Gastroesophageal sphincter (tissue), 4 donors: ENCODE measurements around the gene MRPL51. TPM values are rescaled to one million over a fixed set of nuclear protein-coding genes. Genes with fewer than 3 reads are reported as not detected.

ENCODE experiments used
- ATAC-seq: fragments of 150-250 bp; one replicate; pipeline ENCODE4 v1.9.1; 2016; ENCODE audit warnings: mild to moderate bottlenecking, moderate library complexity
- H3K27ac ChIP-seq, 4 donors: fragments of 200-600 bp; sonication (generic) in 3 of 4; 1 replicate in 3 of 4; 2 replicates in 1 of 4; pipeline ENCODE4 v1.5.1; 2016 to 2019
- H3K27me3 ChIP-seq: fragments of 200-600 bp; sonication (generic); one replicate; pipeline ENCODE4 v1.5.1; 2019
- H3K36me3 ChIP-seq, 2 donors: fragments of 200-600 bp; sonication (generic); one replicate each; pipeline ENCODE4 v1.5.1; 2019; ENCODE audit warnings: control low read depth in 1 of 2
- H3K4me1 ChIP-seq, 3 donors: fragments of 200-600 bp; sonication (generic); 1 replicate in 2 of 3; 2 replicates in 1 of 3; pipeline ENCODE4 v1.5.1; 2016 to 2019; ENCODE audit warnings: control low read depth in 2 of 3
- H3K4me3 ChIP-seq, 2 donors: fragments of 200-600 bp; sonication (generic); one replicate each; pipeline ENCODE4 v1.5.1; 2019; ENCODE audit warnings: mild to moderate bottlenecking in 1 of 2, moderate library complexity in 1 of 2
- H3K9me3 ChIP-seq, 3 donors: fragments of 200-600 bp; sonication (generic); one replicate each; pipeline ENCODE4 v1.5.1; 2017 to 2019; ENCODE audit warnings: control low read depth in 2 of 3
- EP300 ChIP-seq: sonication (generic); formaldehyde crosslinking; IDR thresholded peaks from one replicate; pipeline ENCODE4 v1.6.1; 2017; ENCODE audit warnings: antibody characterized with exemption, mild to moderate bottlenecking
- POLR2A ChIP-seq, 2 donors: fragments of 450-650 bp; IDR thresholded peaks; one replicate each; pipeline ENCODE4 v1.6.1; 2017; ENCODE audit warnings: antibody characterized with exemption in 2 of 2, mild to moderate bottlenecking in 2 of 2, moderate library complexity in 1 of 2
- POLR2AphosphoS5 ChIP-seq: sonication (generic); formaldehyde crosslinking; IDR thresholded peaks from one replicate; pipeline ENCODE4 v1.6.1; 2017; ENCODE audit warnings: antibody characterized with exemption
- WGBS, 2 donors: methylation state at CpG; one replicate each; pipeline ENCODE4 v1.1.5; 2018; ENCODE audit warnings: low coverage in 1 of 2; 5-methylcytosine and 5-hydroxymethylcytosine counted together
- total RNA-seq, 4 donors: library from RNA; depleted of rRNA; stranded (reverse); fragments of >200 nt; gene quantifications; one replicate each; pipeline ENCODE4 v1.1.0, GENCODE V29; 2016
- TF ChIP-seq, protein P1 (sequence below), 4 experiments: fragments of 200-600 bp in 2 of 4; fragments of 450-650 bp in 2 of 4; sonication (generic) in 1 of 4; IDR thresholded peaks; one replicate each; pipeline ENCODE4 v1.5.1; 2017 to 2019; ENCODE audit warnings: antibody characterized with exemption in 4 of 4, mild to moderate bottlenecking in 2 of 4, moderate library complexity in 2 of 4

MRPL51 gene
- total RNA-seq, 4 donors from 2014 or later: 51.0 to 99.3 (median 66.0) TPM

DNA sequence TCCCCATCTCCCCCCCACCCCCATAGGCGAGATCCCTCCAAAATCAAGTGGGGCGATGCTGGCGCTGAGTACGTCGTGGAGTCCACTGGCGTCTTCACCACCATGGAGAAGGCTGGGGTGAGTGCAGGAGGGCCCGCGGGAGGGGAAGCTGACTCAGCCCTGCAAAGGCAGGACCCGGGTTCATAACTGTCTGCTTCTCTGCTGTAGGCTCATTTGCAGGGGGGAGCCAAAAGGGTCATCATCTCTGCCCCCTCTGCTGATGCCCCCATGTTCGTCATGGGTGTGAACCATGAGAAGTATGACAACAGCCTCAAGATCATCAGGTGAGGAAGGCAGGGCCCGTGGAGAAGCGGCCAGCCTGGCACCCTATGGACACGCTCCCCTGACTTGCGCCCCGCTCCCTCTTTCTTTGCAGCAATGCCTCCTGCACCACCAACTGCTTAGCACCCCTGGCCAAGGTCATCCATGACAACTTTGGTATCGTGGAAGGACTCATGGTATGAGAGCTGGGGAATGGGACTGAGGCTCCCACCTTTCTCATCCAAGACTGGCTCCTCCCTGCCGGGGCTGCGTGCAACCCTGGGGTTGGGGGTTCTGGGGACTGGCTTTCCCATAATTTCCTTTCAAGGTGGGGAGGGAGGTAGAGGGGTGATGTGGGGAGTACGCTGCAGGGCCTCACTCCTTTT lies 44.0 kb upstream of the MRPL51 start:
- Histone ChIP-seq H3K27ac (peak overlapping the region; percentile 8 to 99 (median 96)), H3K4me3 (no peak overlapping the region), H3K36me3 (peaks cover 0 to 49% of the 10 kb centered on the region in 2 donors), H3K9me3 (no peaks in the 10 kb centered on the region), H3K27me3 (no peaks in the 10 kb centered on the region), H3K4me1 (peaks cover 0 to 88% (median 46%) of the 10 kb centered on the region in 3 donors)
- peak; percentile 5 for TF ChIP-seq POLR2AphosphoS5
- TF ChIP-seq, protein P1, sequence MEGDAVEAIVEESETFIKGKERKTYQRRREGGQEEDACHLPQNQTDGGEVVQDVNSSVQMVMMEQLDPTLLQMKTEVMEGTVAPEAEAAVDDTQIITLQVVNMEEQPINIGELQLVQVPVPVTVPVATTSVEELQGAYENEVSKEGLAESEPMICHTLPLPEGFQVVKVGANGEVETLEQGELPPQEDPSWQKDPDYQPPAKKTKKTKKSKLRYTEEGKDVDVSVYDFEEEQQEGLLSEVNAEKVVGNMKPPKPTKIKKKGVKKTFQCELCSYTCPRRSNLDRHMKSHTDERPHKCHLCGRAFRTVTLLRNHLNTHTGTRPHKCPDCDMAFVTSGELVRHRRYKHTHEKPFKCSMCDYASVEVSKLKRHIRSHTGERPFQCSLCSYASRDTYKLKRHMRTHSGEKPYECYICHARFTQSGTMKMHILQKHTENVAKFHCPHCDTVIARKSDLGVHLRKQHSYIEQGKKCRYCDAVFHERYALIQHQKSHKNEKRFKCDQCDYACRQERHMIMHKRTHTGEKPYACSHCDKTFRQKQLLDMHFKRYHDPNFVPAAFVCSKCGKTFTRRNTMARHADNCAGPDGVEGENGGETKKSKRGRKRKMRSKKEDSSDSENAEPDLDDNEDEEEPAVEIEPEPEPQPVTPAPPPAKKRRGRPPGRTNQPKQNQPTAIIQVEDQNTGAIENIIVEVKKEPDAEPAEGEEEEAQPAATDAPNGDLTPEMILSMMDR (IDR thresholded peaks at IDR 0.05): no peak
- no peak for ATAC-seq
- WGBS, 2 donors: 0% methylated on average over 1 of the region's 19 CpGs; no CpG with 5 or more reads in 1 of the 2 donors

- no peak for TF ChIP-seq POLR2A (IDR thresholded peaks at IDR 0.05)
- TF ChIP-seq EP300: no peak
- TF ChIP-seq, protein P1 (IDR thresholded peaks at IDR 0.05): no peak
- no peak for TF ChIP-seq POLR2AphosphoS5
- Histone ChIP-seq H3K27ac (peak overlapping the region; percentile 90 to 99 (median 96)), H3K4me1 (peaks cover 0 to 85% (median 44%) of the 10 kb centered on the region in 3 donors), H3K4me3 (peak overlapping the region; percentile 87 to 100), H3K36me3 (peaks cover 0 to 46% of the 10 kb centered on the region in 2 donors), H3K9me3 (no peaks in the 10 kb centered on the region), H3K27me3 (no peaks in the 10 kb centered on the region)
- WGBS, 2 donors: 25 to 37% methylated on average over 2 to 5 of the region's 10 CpGs
- ATAC-seq: no peak
These were observed 43.1 kb upstream of the MRPL51 start for GRCh38 chr12:6535960-6536847.

- Histone ChIP-seq H3K4me3 (peak overlapping the region; percentile 87 to 100), H3K27ac (peak overlapping the region; percentile 90 to 99 (median 96)), H3K36me3 (peaks cover 0 to 51% of the 10 kb centered on the region in 2 donors), H3K9me3 (no peaks in the 10 kb centered on the region), H3K27me3 (no peaks in the 10 kb centered on the region), H3K4me1 (peaks cover 0 to 79% (median 39%) of the 10 kb centered on the region in 3 donors)
- WGBS, 2 donors: no CpG with 5 or more reads among the region's 6 CpGs
- ATAC-seq: no peak
- TF ChIP-seq EP300 (no peak), POLR2A (IDR thresholded peaks at IDR 0.05) (no peak)
- TF ChIP-seq, protein P1 (IDR thresholded peaks at IDR 0.05): no peak
These were observed 42.6 kb upstream of the MRPL51 start for GRCh38 chr12:6535697-6535946.

GRCh38 chr12:6534945-6535696 lies 42.1 kb upstream of the MRPL51 start:
- peak; percentile 91 for TF ChIP-seq POLR2AphosphoS5
- peak; percentile 13 to 44 for TF ChIP-seq POLR2A (IDR thresholded peaks at IDR 0.05)
- no peak for TF ChIP-seq EP300
- TF ChIP-seq, protein P1 (IDR thresholded peaks at IDR 0.05): peak in 2 of 4 experiments; percentile 4 to 40
- Histone ChIP-seq H3K4me3 (peak overlapping the region; percentile 87 to 100), H3K9me3 (no peaks in the 10 kb centered on the region), H3K27ac (peak overlapping the region; percentile 90 to 99 (median 96)), H3K36me3 (peaks cover 0 to 55% of the 10 kb centered on the region in 2 donors), H3K4me1 (peaks cover 0 to 74% (median 36%) of the 10 kb centered on the region in 3 donors), H3K27me3 (no peaks in the 10 kb centered on the region)
- WGBS, 2 donors: 1% methylated on average over 21 of the region's 52 CpGs; no CpG with 5 or more reads in 1 of the 2 donors
- peak; percentile 59 for ATAC-seq
